ENCODE measurements around the gene PEPD.

PEPD gene

DNA sequence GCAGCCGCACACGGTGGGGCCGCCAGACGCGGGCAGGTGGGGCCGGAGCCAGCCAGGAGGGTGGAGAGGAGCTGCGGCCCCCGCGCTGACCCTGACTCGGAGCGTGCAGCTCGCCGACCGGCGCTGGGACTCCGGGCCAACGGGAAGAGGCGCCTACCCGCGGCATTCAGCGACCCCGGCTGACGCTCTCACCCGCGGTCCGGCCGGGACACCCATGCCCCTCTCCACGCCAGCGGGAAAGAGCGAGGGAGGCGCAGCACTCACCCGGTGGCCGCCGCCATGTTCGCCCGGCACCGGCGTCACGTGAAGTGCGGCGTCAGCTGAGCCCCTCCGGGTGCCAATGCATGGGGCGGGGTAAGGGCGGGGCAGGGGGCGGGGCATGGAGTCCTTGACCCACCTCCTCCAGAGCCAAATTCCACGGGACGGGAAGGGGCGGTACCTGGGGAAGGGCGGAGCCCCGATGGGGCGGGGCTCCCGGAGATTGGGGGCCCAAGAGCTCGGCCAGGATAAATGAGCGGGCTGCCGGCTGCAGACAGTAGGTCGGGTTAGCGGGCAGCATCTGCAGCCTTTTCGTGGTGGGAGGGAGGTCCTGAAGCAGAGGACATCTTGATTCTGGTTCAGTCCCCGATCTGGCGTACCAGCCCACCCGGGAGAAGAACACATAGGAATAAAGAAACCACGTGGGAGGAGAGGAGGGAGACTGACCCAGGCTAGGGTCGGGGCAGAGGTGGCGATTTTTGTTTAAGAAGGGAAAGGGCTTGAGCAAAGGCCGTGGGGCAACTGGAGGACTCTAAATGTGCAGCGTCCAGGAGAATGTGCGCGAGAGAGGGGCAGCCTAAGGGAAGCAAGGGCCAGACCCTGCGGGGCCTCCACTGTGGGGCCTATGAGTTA lies at the start of gene PEPD:
Gene PEPD (minus strand): TSS at position 312 of the 891 bp plus-strand sequence. CDS start 31 bp downstream, at position 281.
- peak within 1 kb of the TSS; percentile 55 for H3K4me3 ChIP-seq (ENCODE audit: insufficient read depth, low read length, poor library complexity, severe bottlenecking)
- no peaks in the 10 kb centered on the region for H3F3A ChIP-seq (ENCODE audit: insufficient read depth)
- peak within 1 kb of the TSS; percentile 51 for H3K9ac ChIP-seq (ENCODE audit: low read length)
- H3K27me3 ChIP-seq (ENCODE audit: low read length), result no peaks in the 10 kb centered on the region
- H2AFZ ChIP-seq (ENCODE audit: low read depth, low read length, severe bottlenecking), result peak within 1 kb of the TSS; percentile 83
- no peaks in the 10 kb centered on the region for H4K20me1 ChIP-seq (ENCODE audit: low read depth, low read length)
- no peaks in the 10 kb centered on the region for H3K79me2 ChIP-seq (ENCODE audit: insufficient read depth, low read length)
- TF ChIP-seq EZH2phosphoT487 (conservative IDR thresholded peaks at IDR 0.05; ENCODE audit: low read length), result no peak
- TF ChIP-seq, protein P1, sequence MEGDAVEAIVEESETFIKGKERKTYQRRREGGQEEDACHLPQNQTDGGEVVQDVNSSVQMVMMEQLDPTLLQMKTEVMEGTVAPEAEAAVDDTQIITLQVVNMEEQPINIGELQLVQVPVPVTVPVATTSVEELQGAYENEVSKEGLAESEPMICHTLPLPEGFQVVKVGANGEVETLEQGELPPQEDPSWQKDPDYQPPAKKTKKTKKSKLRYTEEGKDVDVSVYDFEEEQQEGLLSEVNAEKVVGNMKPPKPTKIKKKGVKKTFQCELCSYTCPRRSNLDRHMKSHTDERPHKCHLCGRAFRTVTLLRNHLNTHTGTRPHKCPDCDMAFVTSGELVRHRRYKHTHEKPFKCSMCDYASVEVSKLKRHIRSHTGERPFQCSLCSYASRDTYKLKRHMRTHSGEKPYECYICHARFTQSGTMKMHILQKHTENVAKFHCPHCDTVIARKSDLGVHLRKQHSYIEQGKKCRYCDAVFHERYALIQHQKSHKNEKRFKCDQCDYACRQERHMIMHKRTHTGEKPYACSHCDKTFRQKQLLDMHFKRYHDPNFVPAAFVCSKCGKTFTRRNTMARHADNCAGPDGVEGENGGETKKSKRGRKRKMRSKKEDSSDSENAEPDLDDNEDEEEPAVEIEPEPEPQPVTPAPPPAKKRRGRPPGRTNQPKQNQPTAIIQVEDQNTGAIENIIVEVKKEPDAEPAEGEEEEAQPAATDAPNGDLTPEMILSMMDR (IDR thresholded peaks at IDR 0.05; ENCODE audit: insufficient read depth, low read length, poor library complexity, severe bottlenecking), result no peak
- H3K4me2 ChIP-seq (ENCODE audit: low read depth, low read length, poor library complexity, severe bottlenecking), result peak within 1 kb of the TSS; percentile 67
- H3K36me3 ChIP-seq (ENCODE audit: low read length), result no peaks in the 10 kb centered on the region
- no peak within 1 kb of the TSS for H3K27ac ChIP-seq (ENCODE audit: low read depth, low read length)
- H3K9me3 ChIP-seq (ENCODE audit: insufficient read depth, low read length), result no peaks in the 10 kb centered on the region
- H3K9me2 ChIP-seq (replicated peaks; ENCODE audit: insufficient read depth, low read length), result no peaks in the 10 kb centered on the region

DNA sequence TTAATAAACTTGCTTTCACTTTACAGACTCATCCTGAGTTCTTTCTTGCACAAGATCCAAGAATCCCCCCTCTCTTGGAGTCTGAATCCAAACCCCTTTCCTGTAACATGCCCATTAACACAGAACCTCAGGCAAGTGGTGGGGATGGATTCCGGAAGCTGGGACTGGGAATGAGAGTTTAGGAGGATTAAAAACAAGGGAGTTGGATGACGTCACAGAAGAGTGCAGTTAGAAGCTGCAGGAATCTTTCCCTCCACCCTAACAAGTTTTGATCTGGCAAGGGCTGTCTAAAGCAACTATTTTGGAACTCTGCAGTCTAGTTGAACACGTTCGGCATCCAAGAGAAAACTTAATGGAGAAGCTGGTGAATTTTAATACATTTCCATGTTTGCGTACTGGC lies 48.2 kb upstream of the PEPD start:
- H3K27ac ChIP-seq (ENCODE audit: low read depth, low read length), result no peak overlapping the region
- no peaks in the 10 kb centered on the region for H3K27me3 ChIP-seq (ENCODE audit: low read length)
- no peaks in the 10 kb centered on the region for H3K79me2 ChIP-seq (ENCODE audit: insufficient read depth, low read length)
- H3K4me3 ChIP-seq (ENCODE audit: insufficient read depth, low read length, poor library complexity, severe bottlenecking), result no peak overlapping the region
- H3F3A ChIP-seq (ENCODE audit: insufficient read depth), result no peaks in the 10 kb centered on the region
- TF ChIP-seq, protein P1 (IDR thresholded peaks at IDR 0.05; ENCODE audit: insufficient read depth, low read length, poor library complexity, severe bottlenecking), result no peak
- no peak for TF ChIP-seq EZH2phosphoT487 (conservative IDR thresholded peaks at IDR 0.05; ENCODE audit: low read length)
- no peaks in the 10 kb centered on the region for H3K9me2 ChIP-seq (replicated peaks; ENCODE audit: insufficient read depth, low read length)
- no peak overlapping the region for H2AFZ ChIP-seq (ENCODE audit: low read depth, low read length, severe bottlenecking)
- H3K36me3 ChIP-seq (ENCODE audit: low read length), result no peaks in the 10 kb centered on the region
- H4K20me1 ChIP-seq (ENCODE audit: low read depth, low read length), result no peaks in the 10 kb centered on the region
- H3K4me2 ChIP-seq (ENCODE audit: low read depth, low read length, poor library complexity, severe bottlenecking), result no peak overlapping the region
- peaks cover 10% of the 10 kb centered on the region; the same call in 1 of the 2 replicates for H3K9me3 ChIP-seq (ENCODE audit: insufficient read depth, low read length)
- no peak overlapping the region for H3K9ac ChIP-seq (ENCODE audit: low read length)

GRCh38 chr19:33568706-33569105 lies 47.1 kb upstream of the PEPD start:
- Histone ChIP-seq H2AFZ (ENCODE audit: low read depth, low read length, severe bottlenecking) (no peak overlapping the region), H3F3A (ENCODE audit: insufficient read depth) (no peaks in the 10 kb centered on the region), H4K20me1 (ENCODE audit: low read depth, low read length) (no peaks in the 10 kb centered on the region), H3K79me2 (ENCODE audit: insufficient read depth, low read length) (no peaks in the 10 kb centered on the region), H3K4me3 (ENCODE audit: insufficient read depth, low read length, poor library complexity, severe bottlenecking) (no peak overlapping the region), H3K9me3 (ENCODE audit: insufficient read depth, low read length) (peaks cover under 1% of the 10 kb centered on the region; the same call in 1 of the 2 replicates), H3K9ac (ENCODE audit: low read length) (no peak overlapping the region), H3K4me2 (ENCODE audit: low read depth, low read length, poor library complexity, severe bottlenecking) (no peak overlapping the region), H3K27me3 (ENCODE audit: low read length) (no peaks in the 10 kb centered on the region), H3K9me2 (replicated peaks; ENCODE audit: insufficient read depth, low read length) (no peaks in the 10 kb centered on the region), H3K27ac (ENCODE audit: low read depth, low read length) (no peak overlapping the region), H3K36me3 (ENCODE audit: low read length) (no peaks in the 10 kb centered on the region)
- TF ChIP-seq, protein P1 (IDR thresholded peaks at IDR 0.05; ENCODE audit: insufficient read depth, low read length, poor library complexity, severe bottlenecking), result no peak
- no peak for TF ChIP-seq EZH2phosphoT487 (conservative IDR thresholded peaks at IDR 0.05; ENCODE audit: low read length)
